Measurements from ENCODE around the gene CDK15.

DNA sequence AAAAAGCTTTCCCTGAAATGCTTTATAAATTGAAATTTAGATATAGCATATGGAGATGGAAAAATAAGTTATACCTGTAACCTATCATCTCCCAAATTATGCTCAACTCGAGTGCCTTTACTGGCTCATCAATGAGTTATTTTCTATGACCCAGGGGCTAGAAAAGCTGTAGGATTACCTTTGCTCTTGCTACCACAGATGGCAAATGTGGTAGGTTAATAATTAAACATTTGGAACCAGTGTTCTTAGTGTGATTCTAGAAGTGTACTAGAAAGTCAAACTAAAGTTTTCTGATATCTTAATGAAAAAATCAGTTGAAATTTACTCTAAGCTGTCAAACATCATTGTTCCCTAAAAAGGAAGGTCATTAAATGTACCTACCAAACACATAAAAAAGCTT, 48.1 kb upstream of the CDK15 start:
- TF ChIP-seq, protein P1, sequence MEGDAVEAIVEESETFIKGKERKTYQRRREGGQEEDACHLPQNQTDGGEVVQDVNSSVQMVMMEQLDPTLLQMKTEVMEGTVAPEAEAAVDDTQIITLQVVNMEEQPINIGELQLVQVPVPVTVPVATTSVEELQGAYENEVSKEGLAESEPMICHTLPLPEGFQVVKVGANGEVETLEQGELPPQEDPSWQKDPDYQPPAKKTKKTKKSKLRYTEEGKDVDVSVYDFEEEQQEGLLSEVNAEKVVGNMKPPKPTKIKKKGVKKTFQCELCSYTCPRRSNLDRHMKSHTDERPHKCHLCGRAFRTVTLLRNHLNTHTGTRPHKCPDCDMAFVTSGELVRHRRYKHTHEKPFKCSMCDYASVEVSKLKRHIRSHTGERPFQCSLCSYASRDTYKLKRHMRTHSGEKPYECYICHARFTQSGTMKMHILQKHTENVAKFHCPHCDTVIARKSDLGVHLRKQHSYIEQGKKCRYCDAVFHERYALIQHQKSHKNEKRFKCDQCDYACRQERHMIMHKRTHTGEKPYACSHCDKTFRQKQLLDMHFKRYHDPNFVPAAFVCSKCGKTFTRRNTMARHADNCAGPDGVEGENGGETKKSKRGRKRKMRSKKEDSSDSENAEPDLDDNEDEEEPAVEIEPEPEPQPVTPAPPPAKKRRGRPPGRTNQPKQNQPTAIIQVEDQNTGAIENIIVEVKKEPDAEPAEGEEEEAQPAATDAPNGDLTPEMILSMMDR (IDR thresholded peaks at IDR 0.05) = no peak
- TF ChIP-seq POLR2A (IDR thresholded peaks at IDR 0.05) = no peak
